ENCODE data around the gene SSBP3. TPM values are rescaled to one million over a fixed set of nuclear protein-coding genes. Genes with fewer than 3 reads are reported as not detected.
A peak's percentile ranks its signal among the peaks of the same experiment; 100 is the strongest.

SSBP3 gene
- total RNA-seq, 2 donors from 2014 or later = 63.8 to 76.5 TPM

DNA sequence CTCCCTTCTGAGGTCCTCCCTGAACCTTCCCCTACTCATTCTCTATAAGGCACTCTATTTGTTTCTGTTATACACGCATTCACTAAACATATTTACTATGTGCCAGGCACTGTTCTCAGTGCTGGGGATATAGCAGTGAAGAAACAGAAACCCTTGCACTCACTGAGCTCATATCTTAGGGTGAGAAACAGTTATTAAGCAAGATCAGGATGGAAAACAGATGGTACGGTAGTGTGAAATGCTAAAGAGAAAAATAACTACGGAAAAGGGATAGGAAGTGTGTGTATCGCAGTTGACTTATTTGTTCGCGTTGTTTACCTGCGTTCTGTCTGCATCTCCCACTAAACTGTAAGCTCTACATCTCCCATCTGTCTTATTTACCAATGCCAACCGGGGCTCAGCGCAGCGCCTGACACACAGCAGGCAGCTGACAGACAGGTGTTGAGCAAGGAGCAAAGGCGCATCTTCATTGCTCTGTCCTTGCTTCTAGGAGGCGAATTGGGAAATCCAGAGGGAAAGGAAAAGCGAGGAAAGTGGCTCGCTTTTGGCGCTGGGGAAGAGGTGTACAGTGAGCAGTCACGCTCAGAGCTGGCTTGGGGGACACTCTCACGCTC, 206.9 kb downstream of the SSBP3 start:
- H3K4me1 ChIP-seq = peaks cover 6% of the 10 kb centered on the region
- DNase-seq = peak; percentile 38

DNA sequence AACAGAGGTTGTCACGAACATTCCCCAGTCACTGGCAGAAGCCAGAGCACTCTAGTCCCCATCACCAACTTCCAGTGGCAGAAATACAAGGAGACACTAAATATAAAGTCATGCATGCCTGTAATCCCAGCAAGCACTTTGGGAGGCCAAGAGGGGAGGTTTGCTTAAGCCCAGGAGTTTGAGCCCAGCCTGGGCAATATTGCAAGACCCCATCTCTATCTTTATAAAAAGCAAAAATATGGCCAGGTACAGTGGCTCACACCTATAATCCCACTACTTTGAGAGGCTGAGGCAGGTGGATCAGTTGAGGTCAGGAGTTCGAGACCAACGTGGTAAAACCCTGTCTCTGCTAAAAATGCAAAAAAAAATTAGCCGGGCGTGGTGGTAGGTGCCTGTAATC, 212.7 kb downstream of the SSBP3 start:
- Histone ChIP-seq H3K4me3 (no peak overlapping the region), H3K4me1 (no peaks in the 10 kb centered on the region), H3K27ac (no peak overlapping the region), H3K27me3 (no peaks in the 10 kb centered on the region), H3K9me3 (no peaks in the 10 kb centered on the region), H3K36me3 (no peaks in the 10 kb centered on the region), H3K9ac (ENCODE audit: low read depth in 2 of 2, low read length in 2 of 2) (no peak overlapping the region)
- TF ChIP-seq, protein P1, sequence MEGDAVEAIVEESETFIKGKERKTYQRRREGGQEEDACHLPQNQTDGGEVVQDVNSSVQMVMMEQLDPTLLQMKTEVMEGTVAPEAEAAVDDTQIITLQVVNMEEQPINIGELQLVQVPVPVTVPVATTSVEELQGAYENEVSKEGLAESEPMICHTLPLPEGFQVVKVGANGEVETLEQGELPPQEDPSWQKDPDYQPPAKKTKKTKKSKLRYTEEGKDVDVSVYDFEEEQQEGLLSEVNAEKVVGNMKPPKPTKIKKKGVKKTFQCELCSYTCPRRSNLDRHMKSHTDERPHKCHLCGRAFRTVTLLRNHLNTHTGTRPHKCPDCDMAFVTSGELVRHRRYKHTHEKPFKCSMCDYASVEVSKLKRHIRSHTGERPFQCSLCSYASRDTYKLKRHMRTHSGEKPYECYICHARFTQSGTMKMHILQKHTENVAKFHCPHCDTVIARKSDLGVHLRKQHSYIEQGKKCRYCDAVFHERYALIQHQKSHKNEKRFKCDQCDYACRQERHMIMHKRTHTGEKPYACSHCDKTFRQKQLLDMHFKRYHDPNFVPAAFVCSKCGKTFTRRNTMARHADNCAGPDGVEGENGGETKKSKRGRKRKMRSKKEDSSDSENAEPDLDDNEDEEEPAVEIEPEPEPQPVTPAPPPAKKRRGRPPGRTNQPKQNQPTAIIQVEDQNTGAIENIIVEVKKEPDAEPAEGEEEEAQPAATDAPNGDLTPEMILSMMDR (IDR thresholded peaks at IDR 0.05) = no peak
- DNase-seq = no peak
- intact Hi-C loops (cut with DNase I) = loop anchor here (10.0 kb wide), 1 partner anchor 201 kb away; no protein-coding TSS in a partner anchor

More for the DNA sequence above, 206.9 kb downstream of the SSBP3 start:
- Histone ChIP-seq H3K27me3 (no peaks in the 10 kb centered on the region), H3K4me3 (peak overlapping the region; percentile 80), H3K27ac (no peak overlapping the region), H3K9ac (ENCODE audit: low read depth in 2 of 2, low read length in 2 of 2) (peak overlapping the region; percentile 57 to 83), H3K36me3 (no peaks in the 10 kb centered on the region), H3K9me3 (no peaks in the 10 kb centered on the region)
- intact Hi-C loops (cut with DNase I) = loop anchor here (10.0 kb wide), 1 partner anchor 196 kb away; no protein-coding TSS in a partner anchor
- TF ChIP-seq, protein P1 (IDR thresholded peaks at IDR 0.05) = no peak

DNA sequence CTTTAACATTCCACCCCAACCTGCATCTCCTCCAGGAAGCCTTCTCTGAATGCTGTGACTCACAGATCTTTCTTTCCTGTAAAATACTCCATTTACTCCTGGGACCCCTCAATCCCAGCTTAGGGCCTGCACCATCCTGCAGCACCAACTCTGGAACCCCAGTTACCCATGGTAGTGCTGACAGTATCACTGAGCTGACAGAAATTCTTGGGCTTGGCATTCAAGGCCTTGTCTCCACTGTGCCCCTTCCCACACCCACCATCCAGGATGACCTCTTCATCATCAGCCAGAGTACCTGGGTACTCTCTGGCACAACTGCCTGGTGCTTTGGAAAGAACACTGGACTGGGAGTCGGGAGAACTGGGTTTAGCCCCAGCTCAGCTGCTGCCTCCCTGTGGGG, 214.7 kb downstream of the SSBP3 start:
- no peak overlapping the region for H3K4me3 ChIP-seq
- no peaks in the 10 kb centered on the region for H3K27me3 ChIP-seq
- H3K36me3 ChIP-seq = no peaks in the 10 kb centered on the region
- H3K4me1 ChIP-seq = no peaks in the 10 kb centered on the region
- TF ChIP-seq, protein P1 (IDR thresholded peaks at IDR 0.05) = no peak
- H3K9ac ChIP-seq (ENCODE audit: low read depth in 2 of 2, low read length in 2 of 2) = no peak overlapping the region
- H3K27ac ChIP-seq = no peak overlapping the region
- intact Hi-C loops (cut with DNase I) = loop anchor here (10.0 kb wide), 1 partner anchor 203 kb away; no protein-coding TSS in a partner anchor
- H3K9me3 ChIP-seq = no peaks in the 10 kb centered on the region
- DNase-seq = no peak

DNA sequence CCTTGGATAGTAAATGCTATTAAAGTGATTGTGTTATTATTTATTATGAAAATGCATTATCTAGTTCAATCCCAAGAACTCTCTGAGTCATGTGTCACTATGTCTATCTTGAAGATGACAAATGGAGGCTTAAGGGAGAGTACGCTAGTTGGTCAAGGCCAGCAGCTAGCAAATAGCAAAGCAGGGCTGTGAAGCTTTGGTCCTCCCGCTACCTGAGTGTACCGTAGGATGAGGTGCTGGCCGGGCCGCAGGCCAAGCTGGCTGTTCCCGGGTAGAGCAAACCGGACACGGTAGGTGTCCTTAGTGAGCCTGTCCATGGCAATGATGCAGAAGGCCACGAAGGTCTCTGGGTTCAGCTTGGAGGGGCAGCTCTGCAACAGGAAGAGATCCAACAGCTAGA, 215.7 kb downstream of the SSBP3 start:
- H3K27me3 ChIP-seq = no peaks in the 10 kb centered on the region
- H3K4me1 ChIP-seq = no peaks in the 10 kb centered on the region
- TF ChIP-seq, protein P1 (IDR thresholded peaks at IDR 0.05) = no peak
- no peak overlapping the region for H3K4me3 ChIP-seq
- H3K36me3 ChIP-seq = no peaks in the 10 kb centered on the region
- no peak overlapping the region for H3K9ac ChIP-seq (ENCODE audit: low read depth in 2 of 2, low read length in 2 of 2)
- intact Hi-C loops (cut with DNase I) = loop anchor here (10.0 kb wide), 1 partner anchor 204 kb away; no protein-coding TSS in a partner anchor
- no peak for DNase-seq
- no peaks in the 10 kb centered on the region for H3K9me3 ChIP-seq
- no peak overlapping the region for H3K27ac ChIP-seq

DNA sequence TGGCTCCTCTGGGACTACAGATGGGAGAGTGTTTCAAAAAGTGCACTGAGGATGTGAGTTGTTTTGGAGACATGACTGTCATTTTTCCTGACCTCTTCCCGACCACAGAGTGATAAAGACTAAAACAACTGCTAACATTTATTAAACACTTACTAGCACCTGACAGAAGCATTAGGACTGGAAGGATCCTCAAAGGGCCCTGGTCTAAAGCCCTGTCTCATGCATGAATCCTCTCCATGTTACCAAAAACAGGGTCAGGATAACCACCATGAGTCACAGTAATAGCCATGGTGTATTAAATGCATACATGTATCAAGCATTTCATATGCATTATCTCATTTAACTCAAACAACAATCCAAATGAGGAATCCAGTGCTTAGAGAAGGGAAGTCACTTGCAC, 217.9 kb downstream of the SSBP3 start:
- Histone ChIP-seq H3K27me3 (no peaks in the 10 kb centered on the region), H3K9me3 (no peaks in the 10 kb centered on the region), H3K36me3 (no peaks in the 10 kb centered on the region), H3K4me1 (no peaks in the 10 kb centered on the region), H3K27ac (no peak overlapping the region), H3K4me3 (no peak overlapping the region), H3K9ac (ENCODE audit: low read depth in 2 of 2, low read length in 2 of 2) (no peak overlapping the region)
- DNase-seq = no peak
- intact Hi-C loops (cut with DNase I) = loop anchor here (10.0 kb wide), 1 partner anchor 307 kb away; no protein-coding TSS in a partner anchor
- TF ChIP-seq, protein P1 (IDR thresholded peaks at IDR 0.05) = no peak
